Caco-2 (cell line): ENCODE results near the gene RBPJ. TPM values are rescaled to one million over a fixed set of nuclear protein-coding genes. Genes with fewer than 3 reads are reported as not detected.
A peak's percentile ranks its signal among the peaks of the same experiment; 100 is the strongest.

Source experiments
- BruUV-seq: library from RNA; stranded (reverse); fragments of 400-500 nt; replicated peaks from 2 replicates; lab custom pipeline; 2021; lab: Mats Ljungman, UMichigan
- CTCF ChIA-PET: fragments of 300-600 bp; sonication (Branson Sonifier 250); formaldehyde crosslinking; loops from one replicate; lab custom pipeline; 2022; ENCODE audit warnings: antibody characterized with exemption; lab: Charles Lee
- POLR2A ChIA-PET: fragments of 300-600 bp; sonication (Branson Sonifier 250); formaldehyde crosslinking; loops from one replicate; lab custom pipeline; 2022; ENCODE audit warnings: antibody characterized with exemption; lab: Charles Lee
- DNase-seq, 2 experiments: peaks; one replicate each; pipeline versions ENCODE4 v3.0.0 to v3.0.0-alpha.2; 2020 to 2022
- H3K27me3 ChIP-seq: replicated peaks from 2 replicates; pipeline ENCODE4 v1.6.0; 2011; ENCODE audit warnings: low read length; ENCODE audit not compliant: control insufficient read depth, insufficient read depth
- H3K36me3 ChIP-seq: 2 replicates; pipeline ENCODE4 v1.5.1; 2011; ENCODE audit warnings: low read length; ENCODE audit not compliant: control insufficient read depth, insufficient read depth
- H3K4me1 ChIP-seq: fragments of 250-450 bp; sonication (Bioruptor Pico); 2 replicates; pipeline ENCODE4 v1.5.1; 2020; ENCODE audit warnings: mild to moderate bottlenecking
- H3K4me3 ChIP-seq: 2 replicates; pipeline ENCODE4 v1.5.1; 2011; ENCODE audit warnings: low read depth, mild to moderate bottlenecking, control low read depth, low read length
- H3K9me3 ChIP-seq: fragments of 250-450 bp; sonication (Bioruptor Pico); 2 replicates; pipeline ENCODE4 v1.5.1; 2020; ENCODE audit warnings: mild to moderate bottlenecking, moderate library complexity
- H3K27ac Mint-ChIP-seq: one replicate; pipeline ENCODE4 v1.8.0; 2022; ENCODE audit warnings: mixed read lengths; ENCODE audit not compliant: unreplicated experiment
- H3K27me3 Mint-ChIP-seq: one replicate; pipeline ENCODE4 v1.8.0; 2022; ENCODE audit warnings: mixed read lengths; ENCODE audit not compliant: insufficient read depth, unreplicated experiment
- H3K36me3 Mint-ChIP-seq: one replicate; pipeline ENCODE4 v1.8.0; 2022; ENCODE audit warnings: mild to moderate bottlenecking, mixed read lengths; ENCODE audit not compliant: insufficient read depth, unreplicated experiment
- H3K4me1 Mint-ChIP-seq: one replicate; pipeline ENCODE4 v1.8.0; 2022; ENCODE audit warnings: low read depth, mixed read lengths; ENCODE audit not compliant: unreplicated experiment
- H3K4me3 Mint-ChIP-seq: one replicate; pipeline ENCODE4 v1.8.0; 2022; ENCODE audit warnings: mild to moderate bottlenecking, moderate library complexity, mixed read lengths; ENCODE audit not compliant: unreplicated experiment
- H3K9me3 Mint-ChIP-seq: one replicate; pipeline ENCODE4 v1.8.0; 2022; ENCODE audit warnings: mixed read lengths; ENCODE audit not compliant: unreplicated experiment
- intact Hi-C: fragments of 100-400 bp; cut with micrococcal nuclease; formaldehyde crosslinking; loops from one replicate; pipeline ENCODE4 v1.10.0; 2022; ENCODE audit not compliant: unreplicated experiment
- total RNA-seq: library from RNA; stranded (reverse); gene quantifications from 2 replicates; pipeline ENCODE4 v1.2.3, GENCODE V29; 2022
- TF ChIP-seq, protein P1 (sequence below), 2 experiments: fragments of 200-600 bp in 1 of 2; IDR thresholded peaks; 1 replicate in 1 of 2; 2 replicates in 1 of 2; pipeline versions ENCODE4 v1.5.1 to v1.8.0; 2011 to 2022; ENCODE audit warnings: antibody characterized with exemption in 1 of 2, control low read depth in 1 of 2, inconsistent platforms in 1 of 2, low read depth in 1 of 2, low read length in 1 of 2, mild to moderate bottlenecking in 1 of 2, moderate library complexity in 1 of 2; ENCODE audit not compliant: insufficient read depth in 1 of 2, severe bottlenecking in 1 of 2, unreplicated experiment in 1 of 2

RBPJ gene
- total RNA-seq, 1 experiment from 2014 or later = 38.8 TPM

DNA sequence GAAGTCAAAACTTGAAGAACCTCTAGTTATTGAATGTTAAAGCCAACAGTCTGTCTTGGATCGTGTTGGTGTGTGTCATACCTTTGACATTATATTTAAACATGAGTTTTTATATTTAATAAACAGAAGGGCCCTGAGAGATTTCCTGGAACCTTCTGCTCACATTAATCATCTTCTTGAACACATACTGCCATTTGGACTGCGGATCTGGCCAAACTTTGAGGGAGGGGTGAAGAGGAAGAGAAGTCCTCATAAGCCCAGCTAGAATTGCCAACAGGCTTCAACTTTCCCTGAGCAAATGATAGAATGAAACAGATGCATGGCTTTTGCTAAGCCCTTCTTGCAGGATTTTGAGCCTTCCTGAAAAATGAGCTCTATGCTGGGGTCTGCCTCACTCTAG, 142.1 kb downstream of the RBPJ start:
- no peaks in the 10 kb centered on the region for H3K4me1 Mint-ChIP-seq
- DNase-seq = no peak
- no peaks in the 10 kb centered on the region for H3K36me3 Mint-ChIP-seq
- no peak overlapping the region for H3K27ac Mint-ChIP-seq
- H3K27me3 ChIP-seq = no peaks in the 10 kb centered on the region
- H3K9me3 ChIP-seq = 0 out of 2 replicates have a peak, but pooled peaks cover 8% of the 10 kb centered on the region
- BruUV-seq = no TSS peak
- no peak overlapping the region for H3K4me3 ChIP-seq
- H3K27me3 Mint-ChIP-seq = no peaks in the 10 kb centered on the region
- no peaks in the 10 kb centered on the region for H3K4me1 ChIP-seq
- POLR2A ChIA-PET = no interaction called here
- no peak overlapping the region for H3K4me3 Mint-ChIP-seq
- H3K9me3 Mint-ChIP-seq = peaks cover 26% of the 10 kb centered on the region
- intact Hi-C loops = no loop called here
- CTCF ChIA-PET = no interaction called here
- TF ChIP-seq, protein P1, sequence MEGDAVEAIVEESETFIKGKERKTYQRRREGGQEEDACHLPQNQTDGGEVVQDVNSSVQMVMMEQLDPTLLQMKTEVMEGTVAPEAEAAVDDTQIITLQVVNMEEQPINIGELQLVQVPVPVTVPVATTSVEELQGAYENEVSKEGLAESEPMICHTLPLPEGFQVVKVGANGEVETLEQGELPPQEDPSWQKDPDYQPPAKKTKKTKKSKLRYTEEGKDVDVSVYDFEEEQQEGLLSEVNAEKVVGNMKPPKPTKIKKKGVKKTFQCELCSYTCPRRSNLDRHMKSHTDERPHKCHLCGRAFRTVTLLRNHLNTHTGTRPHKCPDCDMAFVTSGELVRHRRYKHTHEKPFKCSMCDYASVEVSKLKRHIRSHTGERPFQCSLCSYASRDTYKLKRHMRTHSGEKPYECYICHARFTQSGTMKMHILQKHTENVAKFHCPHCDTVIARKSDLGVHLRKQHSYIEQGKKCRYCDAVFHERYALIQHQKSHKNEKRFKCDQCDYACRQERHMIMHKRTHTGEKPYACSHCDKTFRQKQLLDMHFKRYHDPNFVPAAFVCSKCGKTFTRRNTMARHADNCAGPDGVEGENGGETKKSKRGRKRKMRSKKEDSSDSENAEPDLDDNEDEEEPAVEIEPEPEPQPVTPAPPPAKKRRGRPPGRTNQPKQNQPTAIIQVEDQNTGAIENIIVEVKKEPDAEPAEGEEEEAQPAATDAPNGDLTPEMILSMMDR (IDR thresholded peaks at IDR 0.05; ENCODE audit: insufficient read depth in 1 of 2, low read depth in 1 of 2, low read length in 1 of 2, severe bottlenecking in 1 of 2, unreplicated experiment in 1 of 2) = no peak
- H3K36me3 ChIP-seq = no peaks in the 10 kb centered on the region

DNA sequence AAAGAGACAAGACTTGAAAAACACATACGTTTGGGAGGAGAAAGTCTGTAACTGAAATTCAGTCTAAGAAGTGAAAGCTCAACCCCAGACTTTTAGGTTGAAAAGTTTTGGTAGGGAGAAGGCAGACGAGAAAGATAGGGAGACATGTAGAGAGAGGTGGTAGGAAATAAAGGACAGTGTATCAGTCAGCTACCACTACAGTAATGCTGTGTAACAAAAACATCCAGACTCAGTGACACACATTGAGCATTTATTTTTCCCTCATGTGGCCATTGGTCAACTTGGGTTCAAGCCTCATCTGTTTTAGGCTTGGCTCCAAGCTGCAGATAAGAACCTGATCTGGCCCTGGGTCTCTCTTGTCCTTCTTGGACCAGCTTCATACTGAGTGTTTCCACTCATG, 142.6 kb downstream of the RBPJ start:
- no peaks in the 10 kb centered on the region for H3K27me3 Mint-ChIP-seq
- Histone ChIP-seq H3K4me3 (no peak overlapping the region), H3K4me1 (no peaks in the 10 kb centered on the region), H3K36me3 (no peaks in the 10 kb centered on the region), H3K9me3 (0 out of 2 replicates have a peak, but pooled peaks cover 8% of the 10 kb centered on the region), H3K27me3 (no peaks in the 10 kb centered on the region)
- intact Hi-C loops = no loop called here
- H3K36me3 Mint-ChIP-seq = no peaks in the 10 kb centered on the region
- ChIA-PET POLR2A (no interaction called here), CTCF (no interaction called here)
- TF ChIP-seq, protein P1 (IDR thresholded peaks at IDR 0.05; ENCODE audit: insufficient read depth in 1 of 2, low read depth in 1 of 2, low read length in 1 of 2, severe bottlenecking in 1 of 2, unreplicated experiment in 1 of 2) = no peak
- no peak for DNase-seq
- H3K4me1 Mint-ChIP-seq = no peaks in the 10 kb centered on the region
- H3K4me3 Mint-ChIP-seq = no peak overlapping the region
- no TSS peak for BruUV-seq
- H3K27ac Mint-ChIP-seq = no peak overlapping the region
- H3K9me3 Mint-ChIP-seq = peaks cover 26% of the 10 kb centered on the region

DNA sequence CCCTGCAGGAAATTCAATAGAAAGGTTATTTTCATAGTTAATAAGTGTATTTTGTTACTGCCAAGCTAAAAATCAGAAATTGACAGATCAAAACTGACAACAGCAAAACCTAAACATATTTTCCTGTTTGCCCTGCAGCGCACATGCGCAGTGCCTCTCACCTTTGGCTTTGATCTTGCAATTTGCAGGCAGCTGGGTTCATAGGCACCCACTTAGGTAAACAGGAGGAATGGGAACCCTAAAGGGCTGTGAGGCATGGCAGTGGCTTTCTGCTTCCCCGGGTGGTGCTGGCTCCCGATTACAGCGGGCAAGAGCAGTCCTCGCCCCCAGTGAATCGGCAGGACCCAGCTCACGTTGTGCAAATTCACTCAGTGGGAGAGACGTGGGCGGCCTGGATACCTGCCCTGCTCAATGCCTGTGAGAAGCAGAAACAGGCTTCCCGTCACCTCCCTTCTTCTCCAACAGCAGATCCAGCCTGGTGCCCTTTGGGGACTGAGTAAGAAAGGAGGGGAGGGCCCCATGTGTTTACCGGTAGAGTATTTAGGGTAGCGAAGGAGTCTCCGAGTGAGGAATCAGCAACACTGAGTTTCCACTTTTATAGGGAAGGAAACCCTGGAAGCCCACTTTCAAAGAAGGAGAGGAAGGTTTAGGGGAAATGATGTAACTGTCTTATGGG, 143.7 kb downstream of the RBPJ start:
- H3K27me3 ChIP-seq = no peaks in the 10 kb centered on the region
- Mint-ChIP-seq H3K27ac (peak overlapping the region; percentile 27), H3K4me3 (no peak overlapping the region), H3K9me3 (peaks cover 26% of the 10 kb centered on the region), H3K27me3 (no peaks in the 10 kb centered on the region), H3K4me1 (no peaks in the 10 kb centered on the region), H3K36me3 (no peaks in the 10 kb centered on the region)
- no TSS peak for BruUV-seq
- ChIA-PET POLR2A (interaction anchor here (0.6 kb wide), 1 partner anchor 40 kb away, joined by 3 read pairs; no protein-coding TSS in a partner anchor), CTCF (interaction anchor here (0.6 kb wide), 1 partner anchor 91 kb away, joined by 4 read pairs; no protein-coding TSS in a partner anchor)
- intact Hi-C loops = no loop called here
- TF ChIP-seq, protein P1 (IDR thresholded peaks at IDR 0.05; ENCODE audit: insufficient read depth in 1 of 2, low read depth in 1 of 2, low read length in 1 of 2, severe bottlenecking in 1 of 2, unreplicated experiment in 1 of 2) = no peak
- DNase-seq = no peak
- no peak overlapping the region for H3K4me3 ChIP-seq
- no peaks in the 10 kb centered on the region for H3K36me3 ChIP-seq
- H3K4me1 ChIP-seq = no peaks in the 10 kb centered on the region
- 0 out of 2 replicates have a peak, but pooled peaks cover 8% of the 10 kb centered on the region for H3K9me3 ChIP-seq
